HepG2 (cell line): ENCODE results near the gene NBEAL1. TPM values are rescaled to one million over a fixed set of nuclear protein-coding genes. Genes with fewer than 3 reads are reported as not detected.

Experiments used
- CBX2 ChIP-seq, 2 experiments: fragments of 200-600 bp in 1 of 2; sonication (generic); formaldehyde crosslinking in 1 of 2; IDR thresholded peaks; 2 replicates each; pipeline versions ENCODE4 v1.7.0 to v1.8.1; 2018 to 2022; ENCODE audit warnings: low read depth in 2 of 2, low read length in 1 of 2, mild to moderate bottlenecking in 1 of 2, missing genetic modification reagents in 1 of 2
- FOXK1 ChIP-seq: sonication (generic); formaldehyde crosslinking; IDR thresholded peaks from 2 replicates; pipeline ENCODE4 v1.4.0; 2020; ENCODE audit warnings: low read depth, missing genetic modification reagents, borderline replicate concordance
- FOXK2 ChIP-seq: fragments of 450-650 bp; IDR thresholded peaks from 2 replicates; pipeline ENCODE4 v1.6.1; 2016
- HOXD1 ChIP-seq: sonication (generic); formaldehyde crosslinking; IDR thresholded peaks from 2 replicates; pipeline ENCODE4 v1.5.0; 2020; ENCODE audit warnings: missing genetic modification reagents
- IKZF1 ChIP-seq: fragments of 450-650 bp; IDR thresholded peaks from 2 replicates; pipeline ENCODE4 v1.7.1; 2016
- KLF12 ChIP-seq: sonication (generic); formaldehyde crosslinking; IDR thresholded peaks from 2 replicates; pipeline ENCODE4 v1.4.0; 2020; ENCODE audit warnings: missing genetic modification reagents, borderline replicate concordance
- PRPF4 ChIP-seq: fragments of 200-400 bp; formaldehyde crosslinking; IDR thresholded peaks from 2 replicates; pipeline ENCODE4 v1.6.1; 2016; ENCODE audit warnings: low read length, low read depth; ENCODE audit not compliant: poor library complexity, severe bottlenecking
- RARA ChIP-seq: IDR thresholded peaks from 2 replicates; pipeline ENCODE4 v1.6.1; 2016; ENCODE audit warnings: missing genetic modification reagents, missing compliant biosample characterization
- SIN3A ChIP-seq: IDR thresholded peaks from 2 replicates; pipeline ENCODE4 v1.6.1; 2011; ENCODE audit warnings: low read depth, mild to moderate bottlenecking, control low read depth, low read length, borderline replicate concordance
- ZFAT ChIP-seq: sonication (generic); formaldehyde crosslinking; conservative IDR thresholded peaks from 2 replicates; pipeline ENCODE4 v1.8.1; 2023; ENCODE audit warnings: missing genetic modification reagents, inconsistent platforms
- ZMYM2 ChIP-seq: sonication (generic); formaldehyde crosslinking; IDR thresholded peaks from 2 replicates; pipeline ENCODE4 v1.8.0; 2022; ENCODE audit warnings: mild to moderate bottlenecking, missing genetic modification reagents
- ZMYM3 ChIP-seq: sonication (generic); formaldehyde crosslinking; IDR thresholded peaks from 2 replicates; pipeline ENCODE4 v1.5.1; 2020; ENCODE audit warnings: mild to moderate bottlenecking, missing genetic modification reagents
- ZNF121 ChIP-seq: sonication (generic); formaldehyde crosslinking; IDR thresholded peaks from 2 replicates; pipeline ENCODE4 v1.5.0; 2020; ENCODE audit warnings: mild to moderate bottlenecking, missing genetic modification reagents
- ZNF124 ChIP-seq: sonication (generic); formaldehyde crosslinking; IDR thresholded peaks from 2 replicates; pipeline ENCODE4 v1.4.0; 2020; ENCODE audit warnings: missing genetic modification reagents
- ZNF20 ChIP-seq: sonication (generic); formaldehyde crosslinking; IDR thresholded peaks from 2 replicates; pipeline ENCODE4 v1.4.0; 2020; ENCODE audit warnings: mild to moderate bottlenecking, moderate library complexity, missing genetic modification reagents
- ZNF260 ChIP-seq: sonication (generic); formaldehyde crosslinking; IDR thresholded peaks from 2 replicates; pipeline ENCODE4 v1.4.0; 2020; ENCODE audit warnings: missing genetic modification reagents, low read depth, mild to moderate bottlenecking, borderline replicate concordance
- ZNF33B ChIP-seq: sonication (generic); formaldehyde crosslinking; IDR thresholded peaks from 2 replicates; pipeline ENCODE4 v1.5.1; 2020; ENCODE audit warnings: mild to moderate bottlenecking, missing genetic modification reagents
- ZNF382 ChIP-seq: sonication (generic); formaldehyde crosslinking; IDR thresholded peaks from 2 replicates; pipeline ENCODE4 v1.5.0; 2020; ENCODE audit warnings: missing genetic modification reagents, mild to moderate bottlenecking, borderline replicate concordance
- ZNF44 ChIP-seq: sonication (generic); formaldehyde crosslinking; IDR thresholded peaks from 2 replicates; pipeline ENCODE4 v1.5.1; 2020; ENCODE audit warnings: mild to moderate bottlenecking, missing genetic modification reagents
- ZNF788 ChIP-seq: sonication (generic); formaldehyde crosslinking; IDR thresholded peaks from 2 replicates; pipeline ENCODE4 v1.5.0; 2020; ENCODE audit warnings: mild to moderate bottlenecking, missing genetic modification reagents, borderline replicate concordance
- polyA plus RNA-seq, 8 experiments: library from polyadenylated mRNA; depleted of rRNA in 3 of 8; stranded (reverse) in 7 of 8; unstranded in 1 of 8; fragments of >200 nt; fragmentation: Illumina TruSeq in 4 of 8; extraction: Trizol in 4 of 8; gene quantifications; 2 replicates each; pipeline versions ENCODE4 v1.2.1 to v1.2.3, GENCODE V29; 2011 to 2016; ENCODE audit warnings: low read depth in 4 of 8, missing spikeins in 1 of 8, mixed read lengths in 1 of 8; ENCODE audit not compliant: insufficient read depth in 1 of 8
- total RNA-seq, 5 experiments: library from RNA; depleted of rRNA; stranded (reverse); fragments of >200 nt; fragmentation: Illumina TruSeq; extraction: Trizol; gene quantifications; 2 replicates each; pipeline ENCODE4 v1.2.3, GENCODE V29; 2016; ENCODE audit warnings: low read depth in 1 of 5
- TF ChIP-seq, protein P1 (sequence below): sonication (generic); formaldehyde crosslinking; IDR thresholded peaks from 2 replicates; pipeline ENCODE4 v1.5.1; 2020; ENCODE audit warnings: mild to moderate bottlenecking, missing genetic modification reagents, moderate library complexity
- TF ChIP-seq, protein P2 (sequence below): sonication (generic); formaldehyde crosslinking; IDR thresholded peaks from 2 replicates; pipeline ENCODE4 v1.4.0; 2020; ENCODE audit warnings: missing genetic modification reagents, low read depth, mild to moderate bottlenecking, borderline replicate concordance
- TF ChIP-seq, protein P3 (sequence below): sonication (generic); formaldehyde crosslinking; IDR thresholded peaks from 2 replicates; pipeline ENCODE4 v1.8.1; 2023; ENCODE audit warnings: mild to moderate bottlenecking, missing genetic modification reagents
- TF ChIP-seq, protein P4 (sequence below): sonication (generic); formaldehyde crosslinking; IDR thresholded peaks from 2 replicates; pipeline ENCODE4 v1.4.0; 2020; ENCODE audit warnings: missing genetic modification reagents

Gene NBEAL1
- total and polyA plus RNA-seq, 2 of the 13 experiments (the other 11 are each of a cell fraction or from before 2014, with no cell fraction given), result 6.4 to 15.7 TPM

DNA sequence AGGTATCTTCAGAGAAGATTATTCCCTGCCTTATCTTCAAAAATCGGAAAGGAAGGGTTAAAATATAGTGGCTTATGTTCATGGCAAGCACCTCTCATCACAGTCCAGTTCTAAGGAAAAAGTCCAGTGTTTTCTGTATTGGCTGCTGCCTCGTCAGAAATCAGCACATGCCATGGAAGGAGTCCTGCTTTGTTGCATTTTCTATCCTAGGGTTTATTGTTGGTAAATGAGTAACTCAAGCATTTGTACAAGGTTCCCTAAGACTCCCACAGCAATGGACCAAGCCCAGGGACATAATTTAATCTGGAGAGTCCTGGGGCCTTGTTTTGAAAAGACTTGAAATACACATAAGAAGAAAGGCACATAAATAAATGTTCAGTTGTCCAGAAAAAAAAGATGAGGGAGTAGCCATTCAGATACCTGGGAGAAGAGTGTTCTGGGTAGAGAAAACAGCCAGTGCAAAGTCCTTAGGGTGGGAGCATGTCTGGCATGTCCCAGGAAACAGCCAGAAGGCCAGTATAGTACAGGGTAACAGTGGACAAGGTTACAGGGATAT is 26.4 kb downstream of the NBEAL1 start (continued):
- TF ChIP-seq CBX2 (IDR thresholded peaks at IDR 0.05; ENCODE audit: low read depth, low read length) (no peak), CBX2 (CRISPR knock-in tag; IDR thresholded peaks at IDR 0.05; ENCODE audit: low read depth) (no peak), ZMYM2 (CRISPR knock-in tag) (0 out of 2 replicates have a peak, but pooled peaks have one; percentile 33), PRPF4 (no peak), ZFAT (CRISPR knock-in tag) (no peak), SIN3A (no peak), HOXD1 (CRISPR knock-in tag) (no peak), ZNF124 (CRISPR knock-in tag) (no peak), RARA (peak; percentile 32; the same call in 1 of the 2 replicates), ZNF121 (peak; percentile 75), ZNF260 (CRISPR knock-in tag) (no peak), ZNF44 (CRISPR knock-in tag) (no peak), ZNF788 (0 out of 2 replicates have a peak, but pooled peaks have one; percentile 22), FOXK2 (no peak), KLF12 (CRISPR knock-in tag) (no peak), ZMYM3 (CRISPR knock-in tag) (no peak), ZNF382 (no peak), FOXK1 (CRISPR knock-in tag) (no peak), IKZF1 (no peak), ZNF33B (CRISPR knock-in tag) (no peak), ZNF20 (CRISPR knock-in tag) (no peak)
- TF ChIP-seq, protein P1, sequence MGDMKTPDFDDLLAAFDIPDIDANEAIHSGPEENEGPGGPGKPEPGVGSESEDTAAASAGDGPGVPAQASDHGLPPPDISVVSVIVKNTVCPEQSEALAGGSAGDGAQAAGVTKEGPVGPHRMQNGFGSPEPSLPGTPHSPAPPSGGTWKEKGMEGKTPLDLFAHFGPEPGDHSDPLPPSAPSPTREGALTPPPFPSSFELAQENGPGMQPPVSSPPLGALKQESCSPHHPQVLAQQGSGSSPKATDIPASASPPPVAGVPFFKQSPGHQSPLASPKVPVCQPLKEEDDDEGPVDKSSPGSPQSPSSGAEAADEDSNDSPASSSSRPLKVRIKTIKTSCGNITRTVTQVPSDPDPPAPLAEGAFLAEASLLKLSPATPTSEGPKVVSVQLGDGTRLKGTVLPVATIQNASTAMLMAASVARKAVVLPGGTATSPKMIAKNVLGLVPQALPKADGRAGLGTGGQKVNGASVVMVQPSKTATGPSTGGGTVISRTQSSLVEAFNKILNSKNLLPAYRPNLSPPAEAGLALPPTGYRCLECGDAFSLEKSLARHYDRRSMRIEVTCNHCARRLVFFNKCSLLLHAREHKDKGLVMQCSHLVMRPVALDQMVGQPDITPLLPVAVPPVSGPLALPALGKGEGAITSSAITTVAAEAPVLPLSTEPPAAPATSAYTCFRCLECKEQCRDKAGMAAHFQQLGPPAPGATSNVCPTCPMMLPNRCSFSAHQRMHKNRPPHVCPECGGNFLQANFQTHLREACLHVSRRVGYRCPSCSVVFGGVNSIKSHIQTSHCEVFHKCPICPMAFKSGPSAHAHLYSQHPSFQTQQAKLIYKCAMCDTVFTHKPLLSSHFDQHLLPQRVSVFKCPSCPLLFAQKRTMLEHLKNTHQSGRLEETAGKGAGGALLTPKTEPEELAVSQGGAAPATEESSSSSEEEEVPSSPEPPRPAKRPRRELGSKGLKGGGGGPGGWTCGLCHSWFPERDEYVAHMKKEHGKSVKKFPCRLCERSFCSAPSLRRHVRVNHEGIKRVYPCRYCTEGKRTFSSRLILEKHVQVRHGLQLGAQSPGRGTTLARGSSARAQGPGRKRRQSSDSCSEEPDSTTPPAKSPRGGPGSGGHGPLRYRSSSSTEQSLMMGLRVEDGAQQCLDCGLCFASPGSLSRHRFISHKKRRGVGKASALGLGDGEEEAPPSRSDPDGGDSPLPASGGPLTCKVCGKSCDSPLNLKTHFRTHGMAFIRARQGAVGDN, result no peak
- TF ChIP-seq, protein P2, sequence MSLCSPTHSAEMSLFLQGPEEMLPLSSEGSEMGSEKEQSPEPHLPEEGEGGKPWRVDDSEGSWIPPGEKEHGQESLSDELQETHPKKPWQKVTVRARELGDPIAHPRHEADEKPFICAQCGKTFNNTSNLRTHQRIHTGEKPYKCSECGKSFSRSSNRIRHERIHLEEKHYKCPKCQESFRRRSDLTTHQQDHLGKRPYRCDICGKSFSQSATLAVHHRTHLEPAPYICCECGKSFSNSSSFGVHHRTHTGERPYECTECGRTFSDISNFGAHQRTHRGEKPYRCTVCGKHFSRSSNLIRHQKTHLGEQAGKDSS (CRISPR knock-in tag), result no peak
- TF ChIP-seq, protein P3, sequence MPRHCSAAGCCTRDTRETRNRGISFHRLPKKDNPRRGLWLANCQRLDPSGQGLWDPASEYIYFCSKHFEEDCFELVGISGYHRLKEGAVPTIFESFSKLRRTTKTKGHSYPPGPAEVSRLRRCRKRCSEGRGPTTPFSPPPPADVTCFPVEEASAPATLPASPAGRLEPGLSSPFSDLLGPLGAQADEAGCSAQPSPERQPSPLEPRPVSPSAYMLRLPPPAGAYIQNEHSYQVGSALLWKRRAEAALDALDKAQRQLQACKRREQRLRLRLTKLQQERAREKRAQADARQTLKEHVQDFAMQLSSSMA (CRISPR knock-in tag), result no peak
- TF ChIP-seq, protein P4, sequence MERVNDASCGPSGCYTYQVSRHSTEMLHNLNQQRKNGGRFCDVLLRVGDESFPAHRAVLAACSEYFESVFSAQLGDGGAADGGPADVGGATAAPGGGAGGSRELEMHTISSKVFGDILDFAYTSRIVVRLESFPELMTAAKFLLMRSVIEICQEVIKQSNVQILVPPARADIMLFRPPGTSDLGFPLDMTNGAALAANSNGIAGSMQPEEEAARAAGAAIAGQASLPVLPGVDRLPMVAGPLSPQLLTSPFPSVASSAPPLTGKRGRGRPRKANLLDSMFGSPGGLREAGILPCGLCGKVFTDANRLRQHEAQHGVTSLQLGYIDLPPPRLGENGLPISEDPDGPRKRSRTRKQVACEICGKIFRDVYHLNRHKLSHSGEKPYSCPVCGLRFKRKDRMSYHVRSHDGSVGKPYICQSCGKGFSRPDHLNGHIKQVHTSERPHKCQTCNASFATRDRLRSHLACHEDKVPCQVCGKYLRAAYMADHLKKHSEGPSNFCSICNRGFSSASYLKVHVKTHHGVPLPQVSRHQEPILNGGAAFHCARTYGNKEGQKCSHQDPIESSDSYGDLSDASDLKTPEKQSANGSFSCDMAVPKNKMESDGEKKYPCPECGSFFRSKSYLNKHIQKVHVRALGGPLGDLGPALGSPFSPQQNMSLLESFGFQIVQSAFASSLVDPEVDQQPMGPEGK, result peak; percentile 14; the same call in 1 of the 2 replicates
